IPS-18a (cell line): ENCODE data around the gene NPBWR2.

ENCODE experiments used
- H3K27ac ChIP-seq: one replicate; pipeline ENCODE4 v1.5.1; 2013; ENCODE audit warnings: low read length
- H3K27me3 ChIP-seq: one replicate; pipeline ENCODE4 v1.6.1; 2013; ENCODE audit warnings: mild to moderate bottlenecking, low read length; ENCODE audit not compliant: control insufficient read depth, insufficient read depth
- H3K36me3 ChIP-seq: one replicate; pipeline ENCODE4 v1.6.1; 2013; ENCODE audit warnings: low read depth, low read length; ENCODE audit not compliant: control insufficient read depth
- H3K4me1 ChIP-seq: one replicate; pipeline ENCODE4 v1.6.1; 2013; ENCODE audit warnings: low read depth, low read length; ENCODE audit not compliant: control insufficient read depth
- H3K4me3 ChIP-seq: one replicate; pipeline ENCODE4 v1.5.1; 2013; ENCODE audit warnings: low read length
- H3K9ac ChIP-seq: one replicate; pipeline ENCODE4 v1.6.1; 2013; ENCODE audit warnings: mild to moderate bottlenecking, low read length, moderate library complexity
- H3K9me3 ChIP-seq: one replicate; pipeline ENCODE4 v1.6.1; 2013; ENCODE audit warnings: low read depth, low read length; ENCODE audit not compliant: control insufficient read depth

NPBWR2 gene

DNA sequence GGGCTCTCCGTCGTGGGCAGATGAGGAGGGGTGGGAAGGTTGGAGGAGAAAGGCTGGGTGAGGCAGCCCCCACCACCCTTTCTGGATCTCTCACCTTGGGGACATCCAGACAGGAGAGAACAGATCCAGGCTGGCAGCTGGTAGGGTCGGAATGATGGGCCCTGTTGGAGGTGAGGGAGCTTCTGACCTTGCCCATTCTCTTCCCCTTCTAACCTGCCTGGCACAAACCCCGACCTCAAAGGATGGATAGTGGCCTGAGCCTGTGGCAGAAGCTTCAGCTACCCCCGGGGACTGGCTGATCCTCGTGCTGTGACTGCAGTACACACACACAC lies 6.0 kb upstream of the NPBWR2 start:
- Histone ChIP-seq H3K36me3 (no peaks in the 10 kb centered on the region), H3K9me3 (no peaks in the 10 kb centered on the region), H3K27me3 (no peaks in the 10 kb centered on the region)

DNA sequence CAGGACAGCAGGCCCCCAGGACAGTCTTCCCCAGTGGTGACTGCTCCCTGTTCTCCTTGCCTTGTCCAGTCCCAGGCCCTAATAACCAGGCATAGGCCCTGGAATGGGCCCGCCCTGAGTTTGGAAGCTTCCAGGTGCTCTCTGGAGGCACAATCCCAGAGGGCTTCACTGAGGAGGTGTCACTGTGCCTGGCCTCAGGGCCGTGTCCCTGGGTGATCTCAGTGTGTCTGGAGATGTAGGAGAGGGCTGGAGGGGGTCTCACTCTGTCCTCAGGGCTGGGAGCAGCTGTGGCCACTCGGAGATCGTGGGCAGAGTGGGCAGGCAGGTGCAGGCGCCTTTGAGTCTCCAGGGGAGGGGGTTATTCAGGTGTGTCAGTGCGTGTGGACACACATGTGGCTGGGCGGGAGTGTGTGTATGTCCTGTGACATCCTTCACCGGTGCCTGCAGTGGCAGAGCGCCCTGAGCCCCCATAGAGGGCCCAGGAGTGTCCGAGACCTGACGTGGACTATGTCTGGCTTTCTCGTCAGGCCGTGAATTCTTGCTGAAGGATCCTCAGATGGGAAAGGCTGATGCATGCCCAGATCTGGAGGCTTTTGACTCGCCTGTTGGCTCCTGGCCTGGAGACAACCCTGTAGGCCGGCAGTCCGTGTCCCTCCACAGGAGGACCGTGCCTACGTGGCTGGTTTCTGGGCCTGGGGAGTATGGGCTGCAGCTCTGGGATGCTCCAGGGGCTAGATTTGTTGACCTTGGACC lies 5.5 kb upstream of the NPBWR2 start:
- Histone ChIP-seq H3K9me3 (no peaks in the 10 kb centered on the region), H3K4me3 (no peak overlapping the region), H3K27ac (no peak overlapping the region), H3K9ac (no peak overlapping the region), H3K27me3 (no peaks in the 10 kb centered on the region), H3K36me3 (no peaks in the 10 kb centered on the region), H3K4me1 (no peaks in the 10 kb centered on the region)

More for the DNA sequence above, 6.0 kb upstream of the NPBWR2 start:
- Histone ChIP-seq H3K4me1 (no peaks in the 10 kb centered on the region), H3K9ac (no peak overlapping the region), H3K27ac (no peak overlapping the region), H3K4me3 (no peak overlapping the region)

DNA sequence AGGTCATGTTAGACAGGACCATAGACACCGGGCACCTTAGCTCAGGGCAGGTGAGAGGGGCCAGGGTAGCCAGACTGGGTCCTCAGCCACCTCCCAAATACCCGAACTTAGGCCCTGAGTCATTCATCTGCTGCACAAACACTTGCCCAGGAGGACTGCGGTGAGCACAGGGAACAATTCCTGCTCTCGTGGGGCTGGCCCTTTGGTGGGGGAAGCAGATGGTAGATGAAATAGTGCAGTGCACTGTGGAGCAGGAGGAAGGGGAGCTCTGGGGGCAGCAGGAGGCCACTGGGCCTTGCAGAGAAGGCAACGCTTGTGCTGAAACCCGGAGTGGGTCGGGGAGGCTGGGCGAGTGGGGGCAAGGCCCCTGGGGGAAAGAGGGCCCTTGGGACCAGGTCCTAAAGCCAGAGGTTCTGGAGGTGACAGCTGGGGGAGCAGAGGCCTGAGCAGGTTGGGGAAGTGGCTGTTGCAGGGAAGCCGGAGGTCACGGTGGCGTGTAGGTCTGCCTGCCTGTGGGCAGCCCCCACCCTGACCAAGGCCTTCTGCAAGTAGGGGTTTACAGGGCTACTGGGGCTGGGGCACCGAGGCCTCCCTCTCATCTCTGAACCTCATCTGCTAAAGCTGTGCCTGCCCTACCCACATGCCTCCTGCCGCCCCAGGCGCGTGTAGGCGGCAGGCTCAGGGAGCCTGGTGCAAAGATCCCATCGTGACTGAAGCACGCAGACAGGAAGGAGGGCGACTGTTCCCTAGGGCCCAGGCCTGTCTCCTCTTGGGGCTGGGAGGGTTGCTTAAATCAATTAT lies 4.7 kb upstream of the NPBWR2 start:
- Histone ChIP-seq H3K4me1 (no peaks in the 10 kb centered on the region), H3K27me3 (no peaks in the 10 kb centered on the region), H3K27ac (no peak overlapping the region), H3K9ac (no peak overlapping the region), H3K4me3 (no peak overlapping the region), H3K36me3 (no peaks in the 10 kb centered on the region), H3K9me3 (no peaks in the 10 kb centered on the region)

DNA sequence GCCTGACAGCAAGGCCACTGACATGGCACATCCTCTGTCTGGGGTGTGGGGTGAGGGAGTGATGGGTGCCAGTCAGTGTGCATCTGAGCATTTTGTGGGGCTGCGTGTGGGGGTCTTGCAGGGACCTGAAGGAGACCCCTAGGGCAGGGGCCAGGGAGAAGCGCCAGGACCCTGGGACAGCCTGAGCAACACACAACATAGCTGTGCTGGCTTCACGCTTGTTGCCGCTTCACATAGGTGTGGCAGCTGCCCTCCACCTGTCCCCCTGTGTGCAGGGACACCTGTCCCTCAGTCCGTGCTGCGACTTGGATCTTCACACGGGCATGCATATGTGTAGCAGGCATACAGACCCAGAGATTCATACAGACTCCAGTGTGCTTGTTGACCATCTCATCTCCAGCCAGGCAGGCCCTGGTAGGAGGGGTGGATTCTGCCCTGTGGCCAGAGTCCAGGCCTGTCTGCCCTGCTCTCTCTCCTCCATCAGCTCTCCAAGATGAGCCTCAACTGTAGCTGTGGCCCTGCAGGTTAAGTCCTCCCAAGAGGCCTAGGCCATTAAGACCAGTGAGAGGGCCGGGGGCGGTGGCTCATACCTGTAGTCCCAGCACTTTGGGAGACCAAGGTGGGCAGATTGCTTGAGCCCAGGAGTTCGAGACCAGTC lies 3.2 kb upstream of the NPBWR2 start:
- Histone ChIP-seq H3K4me3 (no peak overlapping the region), H3K9me3 (no peaks in the 10 kb centered on the region), H3K27ac (no peak overlapping the region), H3K4me1 (no peaks in the 10 kb centered on the region), H3K9ac (no peak overlapping the region), H3K27me3 (no peaks in the 10 kb centered on the region), H3K36me3 (no peaks in the 10 kb centered on the region)

DNA sequence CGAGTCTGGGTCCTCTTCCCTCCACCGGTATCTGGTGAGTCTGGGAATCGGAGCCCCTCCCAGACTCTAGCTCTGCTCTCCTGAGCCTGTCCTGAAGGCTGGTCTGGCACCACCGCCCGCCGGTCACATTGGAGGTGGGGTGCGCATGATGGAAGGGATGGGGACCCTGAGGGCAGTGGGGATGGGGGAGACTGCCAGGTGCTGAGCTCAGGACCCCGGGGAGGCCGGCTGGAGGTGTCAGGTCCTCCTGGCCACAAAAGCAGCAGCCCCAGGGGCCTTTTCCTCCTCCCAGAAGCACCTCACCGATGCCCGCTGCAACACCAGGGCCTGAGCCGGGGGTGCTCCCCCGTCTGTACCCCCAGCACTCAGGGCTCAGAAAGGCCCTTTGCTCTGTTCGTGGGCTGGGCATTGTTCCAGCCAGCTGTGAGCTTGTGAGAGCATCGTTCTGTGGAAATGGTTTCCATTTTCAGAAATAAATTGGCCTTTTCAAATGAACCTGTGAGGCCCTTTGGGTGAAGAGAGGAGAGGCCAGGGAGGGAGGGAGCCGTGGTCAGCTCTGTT lies 2.5 kb upstream of the NPBWR2 start:
- no peaks in the 10 kb centered on the region for H3K4me1 ChIP-seq
- no peak overlapping the region for H3K4me3 ChIP-seq
- H3K9me3 ChIP-seq = no peaks in the 10 kb centered on the region
- no peaks in the 10 kb centered on the region for H3K36me3 ChIP-seq
- no peak overlapping the region for H3K9ac ChIP-seq
- H3K27me3 ChIP-seq = no peaks in the 10 kb centered on the region
- H3K27ac ChIP-seq = no peak overlapping the region

DNA sequence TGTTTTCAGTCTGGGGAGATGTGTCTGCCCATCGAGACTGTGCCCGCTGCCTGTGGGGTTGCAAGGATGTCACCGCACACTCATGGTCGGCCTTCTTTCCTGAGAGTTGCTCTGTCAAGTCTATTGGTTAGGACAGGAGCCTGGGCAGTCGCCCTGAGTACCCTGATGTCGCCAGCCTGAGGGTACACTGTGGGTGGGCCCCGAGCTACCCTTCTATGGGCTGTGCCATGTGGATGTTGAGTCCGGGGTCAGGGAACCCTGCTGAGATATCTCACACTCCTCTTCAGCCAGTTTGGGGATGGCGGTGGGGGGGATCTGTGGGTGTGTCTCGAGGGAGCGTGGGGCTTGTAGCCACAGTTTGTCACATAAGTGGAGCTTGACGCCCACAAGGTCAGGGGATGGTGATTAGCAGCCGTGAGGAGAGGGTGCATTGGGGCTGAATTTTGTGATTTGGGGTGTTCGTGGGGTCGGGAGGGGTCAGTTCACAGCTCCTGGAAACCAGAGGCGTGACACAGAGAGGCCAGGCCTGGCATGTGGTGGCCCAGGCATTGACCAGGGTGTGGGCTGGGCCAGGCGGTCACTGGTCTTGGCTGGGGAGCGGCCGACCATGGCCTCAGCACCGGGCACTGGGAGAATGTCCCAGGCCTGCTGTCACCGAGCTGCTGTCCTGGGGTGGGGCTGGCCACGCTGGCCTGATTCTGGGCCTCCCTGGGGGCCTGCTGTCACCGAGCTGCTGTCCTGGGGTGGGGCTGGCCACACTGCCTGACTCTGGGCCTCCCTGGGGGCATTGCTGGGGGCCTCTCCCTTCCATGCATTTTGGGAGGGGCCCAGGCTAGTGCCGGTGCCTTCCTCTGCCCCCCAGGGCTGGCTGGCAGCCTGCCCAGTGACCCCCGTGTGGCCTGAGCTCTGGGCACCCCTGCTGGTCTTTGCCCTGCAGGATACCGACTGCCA lies 1.6 kb upstream of the NPBWR2 start:
- Histone ChIP-seq H3K9ac (no peak overlapping the region), H3K27me3 (no peaks in the 10 kb centered on the region), H3K4me1 (no peaks in the 10 kb centered on the region), H3K4me3 (no peak overlapping the region), H3K36me3 (no peaks in the 10 kb centered on the region), H3K9me3 (no peaks in the 10 kb centered on the region), H3K27ac (no peak overlapping the region)

DNA sequence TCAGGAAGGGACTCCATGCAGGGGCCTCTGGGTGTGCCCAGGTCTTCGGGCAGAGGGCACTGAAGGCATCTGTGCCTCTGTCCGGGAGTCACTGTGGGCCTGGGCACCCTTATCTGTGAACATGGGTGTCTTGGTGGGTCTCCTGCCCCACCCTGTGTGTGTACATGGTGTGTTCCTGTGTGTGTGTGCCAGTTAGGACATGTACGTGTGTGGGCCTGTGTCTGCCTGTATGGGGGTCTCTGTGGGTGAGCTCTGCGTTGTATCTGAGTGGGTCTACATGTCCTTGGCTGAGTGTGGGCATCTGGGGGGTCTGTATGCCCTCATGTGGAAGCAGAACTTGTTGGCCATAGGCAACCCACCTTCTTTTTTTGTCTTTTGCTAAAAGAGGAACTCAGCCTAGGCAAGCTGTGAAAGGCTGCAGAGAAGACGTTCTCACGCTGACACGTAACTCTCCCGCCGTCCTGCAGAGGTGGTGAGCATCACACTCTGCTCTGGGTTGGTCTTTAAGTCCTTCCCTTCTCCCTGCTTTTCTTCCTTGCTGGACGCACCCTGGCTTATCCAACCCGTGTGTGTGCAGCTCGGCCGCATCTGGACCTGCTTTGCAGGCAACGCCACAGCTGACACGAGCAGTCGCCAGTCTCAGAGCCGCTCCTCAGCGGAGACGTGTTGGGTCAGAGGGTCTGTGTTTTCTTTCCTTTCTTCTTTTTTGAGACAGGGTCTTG lies 532 bp upstream of the NPBWR2 start:
- Histone ChIP-seq H3K4me1 (no peaks in the 10 kb centered on the region), H3K27me3 (peaks cover 10% of the 10 kb centered on the region), H3K9ac (no peak overlapping the region), H3K9me3 (no peaks in the 10 kb centered on the region), H3K36me3 (no peaks in the 10 kb centered on the region), H3K4me3 (no peak overlapping the region), H3K27ac (no peak overlapping the region)

DNA sequence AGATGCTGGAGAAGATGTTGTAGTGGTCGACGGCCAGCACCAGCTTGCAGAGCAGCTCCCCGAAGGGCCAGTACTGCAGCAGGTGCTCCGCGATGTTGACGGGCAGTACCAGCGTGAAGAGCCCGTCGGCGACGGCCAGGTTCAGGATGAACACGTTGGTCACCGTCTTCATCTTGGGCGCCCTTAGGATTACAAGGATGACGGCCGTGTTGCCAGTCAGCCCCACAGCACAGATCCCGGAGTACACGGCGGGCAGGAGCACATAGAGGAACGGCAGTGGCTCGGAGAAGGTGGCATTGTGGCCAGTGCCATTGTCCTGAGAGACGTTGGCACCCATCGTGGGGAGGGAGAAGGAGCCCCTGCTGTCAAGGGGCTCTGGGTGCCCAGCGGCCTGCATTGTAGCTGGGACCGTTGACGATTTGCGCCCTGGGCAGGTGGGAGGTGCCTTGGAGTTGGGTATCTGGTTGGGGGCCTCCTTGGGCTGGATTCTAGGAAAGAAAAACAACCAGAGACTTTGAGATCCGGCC lies 867 bp downstream of the NPBWR2 start:
- Histone ChIP-seq H3K36me3 (no peaks in the 10 kb centered on the region), H3K27me3 (peaks cover 23% of the 10 kb centered on the region), H3K4me1 (no peaks in the 10 kb centered on the region), H3K9ac (no peak overlapping the region), H3K4me3 (no peak overlapping the region), H3K27ac (no peak overlapping the region), H3K9me3 (no peaks in the 10 kb centered on the region)

DNA sequence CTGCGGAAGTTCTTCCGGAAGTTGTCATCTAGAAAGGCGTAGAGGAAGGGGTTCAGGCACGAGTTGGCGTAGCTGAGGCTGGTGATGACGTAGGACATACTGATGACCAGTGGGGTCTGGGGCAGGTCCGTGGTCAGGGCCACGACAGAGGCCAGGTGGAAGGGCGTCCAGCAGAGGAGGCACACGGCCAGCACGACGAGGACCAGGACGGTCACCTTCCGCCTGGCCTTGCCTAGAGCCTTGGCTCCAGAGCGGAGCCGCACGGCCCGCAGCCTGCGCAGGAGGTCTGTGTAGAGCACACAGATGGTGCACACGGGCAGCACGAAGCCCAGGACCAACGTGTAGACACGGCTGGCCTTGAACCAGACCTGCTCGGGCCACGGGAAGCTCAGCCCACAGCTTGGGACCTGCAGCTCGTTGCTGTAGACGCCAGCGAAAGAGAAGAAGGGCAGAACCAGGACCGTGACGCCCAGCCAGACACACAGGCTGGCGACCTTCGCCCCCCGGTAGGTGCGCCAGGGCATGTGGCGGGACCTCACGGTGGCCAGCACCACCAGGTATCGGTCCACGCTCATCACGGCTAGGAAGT lies 1.4 kb downstream of the NPBWR2 start:
- Histone ChIP-seq H3K4me1 (no peaks in the 10 kb centered on the region), H3K27me3 (peaks cover 28% of the 10 kb centered on the region), H3K27ac (no peak overlapping the region), H3K4me3 (no peak overlapping the region), H3K36me3 (no peaks in the 10 kb centered on the region), H3K9ac (no peak overlapping the region), H3K9me3 (no peaks in the 10 kb centered on the region)
